Hepatocyte (in vitro differentiated cells): ENCODE measurements around the gene IL1RN.

Experiments used
- CTCF ChIP-seq: fragments of 200-600 bp; sonication (generic); IDR thresholded peaks from 2 replicates; pipeline ENCODE4 v1.5.1; 2016; ENCODE audit warnings: antibody characterized with exemption, mild to moderate bottlenecking; ENCODE audit not compliant: poor library complexity
- EZH2 ChIP-seq: fragments of 200-600 bp; sonication (generic); IDR thresholded peaks from 2 replicates; pipeline ENCODE4 v1.6.1; 2016; ENCODE audit warnings: antibody characterized with exemption, mild to moderate bottlenecking, borderline replicate concordance
- EZH2phosphoT487 ChIP-seq: fragments of 200-600 bp; sonication (generic); IDR thresholded peaks from one replicate; pipeline ENCODE4 v1.6.1; 2018; ENCODE audit warnings: antibody characterized with exemption, mild to moderate bottlenecking, low read depth, moderate library complexity; ENCODE audit not compliant: unreplicated experiment, severe bottlenecking

GRCh38 chr2:113164930-113165585, 37.7 kb downstream of the IL1RN start:
- TF ChIP-seq CTCF: no peak
- TF ChIP-seq EZH2phosphoT487: no peak
- TF ChIP-seq EZH2: no peak
